Activated T-cell treated with anti-CD3 and anti-CD28 coated beads, Interleukin-2, amount 50 U/mL, for 24 hours (primary cell): ENCODE results near the gene CALML3.
"Not testable (repeated sequence)": the region's sequence is repeated elsewhere in the genome, so short reads cannot be mapped to it uniquely, and the experiment has no call there.

Source experiments
- DNase-seq: peaks from one replicate; pipeline ENCODE4 v3.0.0-alpha.2; 2020
- H3K27ac Mint-ChIP-seq: 2 replicates; pipeline ENCODE4 v1.8.0; 2020; ENCODE audit warnings: mild to moderate bottlenecking, mixed read lengths
- H3K27me3 Mint-ChIP-seq: 2 replicates; pipeline ENCODE4 v1.8.0; 2020; ENCODE audit warnings: mixed read lengths
- H3K36me3 Mint-ChIP-seq: 2 replicates; pipeline ENCODE4 v1.8.0; 2020; ENCODE audit warnings: low read depth, mixed read lengths
- H3K4me1 Mint-ChIP-seq: 2 replicates; pipeline ENCODE4 v1.8.0; 2020; ENCODE audit warnings: low read depth, mixed read lengths
- H3K4me3 Mint-ChIP-seq: 2 replicates; pipeline ENCODE4 v1.8.0; 2020; ENCODE audit warnings: mild to moderate bottlenecking, moderate library complexity, mixed read lengths
- H3K9me3 Mint-ChIP-seq: 2 replicates; pipeline ENCODE4 v1.8.0; 2020; ENCODE audit warnings: mixed read lengths

CALML3 gene

DNA sequence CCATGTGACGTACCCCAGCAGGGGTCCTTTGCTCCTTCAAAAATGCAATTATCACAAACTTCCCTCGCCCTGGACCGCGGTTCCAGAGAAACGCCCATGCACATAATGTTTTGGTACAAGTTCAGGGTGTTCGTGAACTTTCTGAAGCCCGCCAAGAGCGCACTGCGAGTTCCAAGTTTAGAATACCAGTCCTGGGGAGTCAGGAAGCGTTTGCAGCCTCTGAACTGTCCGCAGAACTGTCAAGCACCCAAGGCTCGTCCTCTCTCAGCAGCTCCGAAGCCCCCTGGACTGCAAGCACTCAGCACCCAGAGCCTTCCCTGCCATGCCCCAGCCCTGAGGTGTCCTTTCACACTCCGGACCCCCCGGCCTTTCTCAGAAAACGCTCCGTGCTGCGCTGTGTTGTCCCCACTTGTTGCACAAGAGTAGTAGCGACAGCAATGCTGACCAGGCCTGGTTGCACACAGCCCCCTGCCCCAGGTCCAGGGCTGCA lies 30.3 kb downstream of the CALML3 start:
- peak; percentile 21 for DNase-seq
- no peak overlapping the region for H3K4me3 Mint-ChIP-seq
- H3K4me1 Mint-ChIP-seq = peaks cover 42% of the 10 kb centered on the region
- H3K27ac Mint-ChIP-seq = no peak overlapping the region
- no peaks in the 10 kb centered on the region for H3K9me3 Mint-ChIP-seq
- no peaks in the 10 kb centered on the region for H3K36me3 Mint-ChIP-seq
- peaks cover 5% of the 10 kb centered on the region for H3K27me3 Mint-ChIP-seq

DNA sequence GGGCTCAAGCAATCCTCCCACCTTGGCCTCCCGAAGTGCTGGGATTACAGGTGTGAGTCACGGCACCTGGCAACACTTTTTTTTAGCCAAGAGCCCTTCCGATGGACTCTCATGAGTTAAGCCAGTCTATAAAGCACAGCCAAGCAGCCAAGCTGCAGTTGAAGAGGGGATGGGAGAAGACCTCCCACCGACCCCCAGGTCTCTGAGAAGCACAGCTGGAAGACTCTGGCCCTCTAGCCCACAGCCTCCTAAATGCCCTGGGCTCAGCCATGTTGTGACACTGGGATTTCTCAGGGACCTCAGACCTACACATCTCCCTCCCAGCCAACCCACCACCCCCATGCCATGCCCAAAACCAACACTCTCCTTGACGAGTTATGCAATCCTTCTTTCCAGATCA lies 31.1 kb downstream of the CALML3 start:
- peaks cover 39% of the 10 kb centered on the region for H3K4me1 Mint-ChIP-seq
- no peak overlapping the region for H3K27ac Mint-ChIP-seq
- H3K4me3 Mint-ChIP-seq = no peak overlapping the region
- H3K27me3 Mint-ChIP-seq = peaks cover 5% of the 10 kb centered on the region
- no peaks in the 10 kb centered on the region for H3K9me3 Mint-ChIP-seq
- DNase-seq = peak; percentile 12
- no peaks in the 10 kb centered on the region for H3K36me3 Mint-ChIP-seq

DNA sequence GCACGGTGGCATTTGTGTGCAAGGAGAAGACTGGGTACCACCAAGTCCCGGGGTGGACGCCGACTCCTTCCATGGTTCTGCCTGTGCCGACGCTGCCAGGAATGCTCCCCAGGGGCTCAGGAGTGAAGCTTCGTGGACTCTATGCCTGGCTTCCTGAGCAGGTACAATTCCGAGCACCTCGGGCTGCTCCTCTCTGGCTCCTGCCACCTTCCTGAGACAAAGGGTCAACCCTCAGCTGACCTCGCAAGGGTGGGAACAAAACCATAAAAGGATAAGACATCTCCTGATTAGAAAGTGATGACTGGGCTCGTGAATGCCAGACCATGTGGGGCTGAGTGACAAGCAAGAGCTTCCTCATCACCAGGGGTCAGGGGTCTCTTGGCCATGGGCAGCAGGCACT lies 31.8 kb downstream of the CALML3 start:
- Mint-ChIP-seq H3K27me3 (peaks cover 5% of the 10 kb centered on the region), H3K27ac (no peak overlapping the region), H3K4me3 (no peak overlapping the region), H3K4me1 (peaks cover 33% of the 10 kb centered on the region), H3K36me3 (no peaks in the 10 kb centered on the region), H3K9me3 (no peaks in the 10 kb centered on the region)
- peak; percentile 2 for DNase-seq

DNA sequence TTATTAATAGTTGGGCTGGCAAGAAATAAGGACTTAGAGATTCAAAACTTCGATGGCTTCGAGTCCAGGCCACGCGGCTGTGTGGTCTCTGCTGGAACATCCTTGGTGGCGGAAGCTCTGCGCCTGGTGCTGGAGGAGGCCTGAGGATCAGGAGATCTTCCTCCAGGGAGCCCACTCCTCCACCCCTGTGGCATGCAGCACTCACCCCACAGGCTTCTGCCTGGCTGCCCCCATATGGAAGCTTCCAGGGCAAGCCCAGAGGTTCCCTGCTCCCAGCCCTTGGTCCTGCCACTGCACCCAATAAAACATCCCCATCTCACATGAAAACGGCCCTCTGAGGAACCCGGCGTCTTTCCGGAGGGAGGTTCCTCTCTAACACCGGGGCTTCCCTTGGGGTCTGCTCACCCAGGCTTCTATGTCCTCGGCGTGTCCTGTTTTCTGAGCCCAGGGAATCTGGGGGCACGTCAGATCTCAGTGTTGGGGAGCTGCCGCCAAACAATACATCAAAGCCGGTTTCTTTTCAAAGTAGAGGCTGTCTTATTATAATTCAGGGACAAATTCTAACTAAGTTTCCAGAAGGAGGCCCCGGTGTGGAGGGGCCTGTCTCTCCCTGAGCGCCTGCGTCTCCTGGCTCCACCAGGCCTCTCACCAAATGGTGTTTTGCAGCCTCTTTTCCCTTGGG lies 32.4 kb downstream of the CALML3 start:
- peaks cover 27% of the 10 kb centered on the region for H3K4me1 Mint-ChIP-seq
- H3K4me3 Mint-ChIP-seq = no peak overlapping the region
- no peaks in the 10 kb centered on the region for H3K9me3 Mint-ChIP-seq
- no peak overlapping the region for H3K27ac Mint-ChIP-seq
- peak; percentile 18 for DNase-seq
- H3K36me3 Mint-ChIP-seq = no peaks in the 10 kb centered on the region
- H3K27me3 Mint-ChIP-seq = peaks cover 5% of the 10 kb centered on the region

DNA sequence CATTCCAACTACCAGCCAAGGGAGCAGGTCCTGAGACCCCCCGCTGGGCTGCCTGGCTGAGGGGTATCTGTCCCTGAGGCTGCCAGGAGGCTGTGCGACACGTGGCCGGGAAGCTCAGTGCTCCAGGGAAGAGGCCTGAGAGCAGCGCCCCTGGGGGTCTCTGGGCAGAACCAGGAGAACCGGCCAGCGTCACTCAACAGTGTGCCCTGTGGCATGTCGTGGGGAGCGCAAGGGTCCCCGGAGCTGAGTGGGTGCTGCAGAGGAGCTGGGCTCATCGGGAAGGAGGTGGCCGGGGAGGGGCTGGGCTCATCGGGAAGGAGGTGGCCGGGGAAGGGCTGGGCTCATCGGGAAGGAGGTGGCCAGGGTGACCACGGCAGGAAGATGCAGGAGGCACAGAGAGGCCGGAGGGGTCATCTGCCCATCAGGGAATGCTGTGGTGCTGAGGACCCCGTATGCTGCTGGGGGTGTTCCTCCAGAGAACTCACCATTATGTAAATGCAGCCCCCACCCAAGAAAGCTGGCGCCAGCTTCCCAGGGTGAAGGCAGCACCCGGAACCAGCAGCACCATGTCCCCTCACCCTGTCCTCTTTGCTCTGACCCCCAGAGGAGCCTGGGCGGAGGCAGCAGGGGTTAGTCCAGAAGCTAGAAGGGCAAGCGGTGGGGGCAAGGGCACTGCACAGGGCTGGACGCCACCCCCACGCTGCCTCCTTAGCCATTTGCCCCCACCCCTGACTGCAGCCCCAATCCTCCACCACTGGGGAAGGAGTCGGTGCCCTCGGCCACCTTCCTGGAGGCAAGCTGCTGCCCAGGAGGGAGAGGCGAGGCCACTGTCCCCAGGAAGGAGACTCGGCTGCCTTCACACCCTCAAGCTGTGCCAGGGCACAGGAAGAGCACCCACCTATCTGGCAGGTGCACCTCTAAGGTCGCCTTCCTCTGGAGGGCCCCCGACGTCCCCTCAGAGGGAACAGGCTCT lies 33.3 kb downstream of the CALML3 start:
- H3K9me3 Mint-ChIP-seq = no peaks in the 10 kb centered on the region
- H3K27ac Mint-ChIP-seq = no peak overlapping the region
- no peak for DNase-seq
- peaks cover 3% of the 10 kb centered on the region for H3K27me3 Mint-ChIP-seq
- H3K4me1 Mint-ChIP-seq = peaks cover 18% of the 10 kb centered on the region
- no peaks in the 10 kb centered on the region for H3K36me3 Mint-ChIP-seq
- H3K4me3 Mint-ChIP-seq = no peak overlapping the region

DNA sequence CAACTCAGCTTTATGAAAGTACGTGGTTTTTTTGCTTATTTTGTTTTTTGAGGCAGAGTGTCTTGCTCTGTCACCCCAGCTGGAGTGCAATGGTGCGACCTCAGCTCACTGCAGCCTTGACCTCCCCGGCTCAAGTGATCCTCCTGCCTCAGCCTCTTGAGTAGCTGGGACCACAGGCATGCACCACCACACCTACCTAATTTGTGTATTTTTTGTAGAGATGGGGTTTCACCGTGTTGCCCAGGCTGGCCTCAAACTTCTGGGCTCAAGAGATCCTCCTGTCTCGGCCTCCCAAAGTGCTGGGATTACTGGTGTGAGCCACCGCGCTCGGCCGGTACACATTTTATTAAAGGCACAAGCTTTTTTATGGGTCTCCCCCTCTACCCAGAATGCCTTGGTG lies 34.3 kb downstream of the CALML3 start:
- not testable (repeated sequence) for H3K27me3 Mint-ChIP-seq, H3K27ac Mint-ChIP-seq, H3K36me3 Mint-ChIP-seq, H3K9me3 Mint-ChIP-seq, H3K4me3 Mint-ChIP-seq, DNase-seq
- peaks cover 18% of the 10 kb centered on the region for H3K4me1 Mint-ChIP-seq

DNA sequence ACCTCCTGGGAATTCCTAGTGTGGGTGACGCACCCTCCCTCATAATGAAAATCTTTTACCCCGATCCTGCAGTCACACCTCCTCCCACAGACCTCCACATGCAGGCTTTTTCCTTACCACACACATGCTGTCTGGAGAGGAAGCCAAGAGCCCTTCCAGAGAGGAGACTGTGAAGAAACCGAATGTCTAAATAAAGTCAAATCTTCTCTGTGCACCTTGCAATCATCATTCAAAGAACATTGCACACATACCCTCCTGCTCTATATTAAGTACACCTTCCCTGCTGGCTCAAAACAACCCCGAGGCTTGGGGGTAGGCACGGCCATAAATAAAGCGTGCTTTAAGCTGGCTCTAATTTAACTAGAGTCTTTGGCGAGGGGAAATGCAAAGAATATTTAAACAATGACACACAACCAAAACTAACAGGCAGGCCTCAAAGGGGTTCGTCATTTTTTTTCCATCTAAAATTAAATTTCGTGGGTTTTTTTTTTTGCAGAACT lies 34.9 kb downstream of the CALML3 start:
- H3K27me3 Mint-ChIP-seq = no peaks in the 10 kb centered on the region
- no peaks in the 10 kb centered on the region for H3K9me3 Mint-ChIP-seq
- H3K4me1 Mint-ChIP-seq = peaks cover 18% of the 10 kb centered on the region
- H3K27ac Mint-ChIP-seq = no peak overlapping the region
- DNase-seq = no peak
- H3K4me3 Mint-ChIP-seq = no peak overlapping the region
- no peaks in the 10 kb centered on the region for H3K36me3 Mint-ChIP-seq

DNA sequence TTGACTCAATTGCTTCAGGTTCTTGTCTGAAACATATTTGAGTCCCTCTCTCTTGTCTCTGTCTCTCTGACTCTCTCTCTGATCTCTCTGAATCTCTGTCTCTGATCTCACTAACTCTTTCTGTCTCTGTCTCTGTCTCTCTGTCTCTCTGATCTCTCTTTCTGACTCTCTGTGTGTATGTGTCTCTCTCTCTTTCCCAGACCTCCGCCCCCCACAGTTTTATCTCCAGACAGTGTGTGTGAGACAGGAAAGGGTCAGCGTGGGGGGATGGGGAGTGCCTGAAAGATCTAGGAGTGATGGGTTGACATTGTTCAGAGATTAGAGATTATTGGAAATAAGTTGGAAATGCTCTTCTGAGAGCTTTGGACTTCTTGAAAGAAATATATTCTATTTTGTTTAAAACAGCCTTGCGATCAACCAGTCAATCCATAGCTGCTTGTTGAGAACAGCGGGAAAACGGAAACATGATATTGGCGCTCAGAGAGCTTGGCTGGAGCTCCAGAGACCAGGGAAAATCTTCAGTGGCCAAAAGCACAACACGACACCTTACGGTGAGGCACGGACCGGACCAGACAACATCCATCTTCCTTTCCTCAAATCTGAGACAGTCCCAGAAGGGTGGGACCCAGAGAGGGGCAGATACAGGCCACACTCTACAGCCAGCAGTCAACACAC lies 35.5 kb downstream of the CALML3 start:
- no peaks in the 10 kb centered on the region for H3K9me3 Mint-ChIP-seq
- DNase-seq = no peak
- no peak overlapping the region for H3K4me3 Mint-ChIP-seq
- H3K27me3 Mint-ChIP-seq = no peaks in the 10 kb centered on the region
- H3K36me3 Mint-ChIP-seq = no peaks in the 10 kb centered on the region
- no peak overlapping the region for H3K27ac Mint-ChIP-seq
- H3K4me1 Mint-ChIP-seq = peaks cover 24% of the 10 kb centered on the region

DNA sequence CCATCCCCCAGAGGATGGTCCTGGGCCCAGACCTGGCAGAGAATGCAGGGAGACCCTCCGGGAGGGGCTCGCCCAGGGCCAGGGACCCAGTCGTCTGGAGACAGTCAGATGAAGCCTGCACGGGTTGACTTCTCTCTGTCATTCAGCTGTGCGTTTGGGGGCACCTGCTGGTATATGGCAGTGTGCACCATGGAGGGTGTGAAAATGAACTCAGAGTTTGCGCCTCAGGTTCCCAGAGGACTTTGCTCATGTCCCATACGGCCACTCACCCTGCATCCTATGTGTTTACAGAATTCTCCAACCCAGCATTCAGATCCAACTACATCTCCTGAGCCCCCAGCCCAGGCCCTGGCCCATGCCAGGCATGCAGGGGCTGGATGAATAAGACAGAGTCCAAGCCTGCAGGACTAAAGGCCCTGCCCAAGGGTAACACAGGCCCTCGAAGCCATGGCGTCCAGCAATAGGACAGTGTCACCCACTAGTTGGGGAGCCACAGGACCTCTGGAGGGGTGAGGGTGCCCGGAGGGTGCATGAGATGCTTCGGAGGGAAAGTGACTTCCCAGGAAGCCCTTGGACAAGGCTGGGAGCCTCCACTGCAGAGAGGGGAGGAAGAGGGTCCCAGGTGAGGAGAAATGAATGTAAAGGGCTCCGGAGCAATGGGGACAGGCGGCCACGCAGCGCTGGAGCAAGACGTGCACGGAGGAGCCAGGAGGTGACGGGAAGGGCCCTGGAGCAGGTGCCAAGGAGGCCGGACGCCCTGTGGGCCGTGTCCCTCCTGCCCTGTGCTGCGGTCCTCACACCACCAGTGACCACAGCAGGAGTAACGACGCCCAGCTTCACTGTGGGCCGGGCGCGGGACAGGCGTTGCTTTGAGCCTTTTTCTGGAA lies 36.3 kb downstream of the CALML3 start:
- H3K4me1 Mint-ChIP-seq = peaks cover 32% of the 10 kb centered on the region
- no peaks in the 10 kb centered on the region for H3K9me3 Mint-ChIP-seq
- H3K27me3 Mint-ChIP-seq = no peaks in the 10 kb centered on the region
- H3K4me3 Mint-ChIP-seq = no peak overlapping the region
- no peak overlapping the region for H3K27ac Mint-ChIP-seq
- peak; percentile 22 for DNase-seq
- no peaks in the 10 kb centered on the region for H3K36me3 Mint-ChIP-seq

DNA sequence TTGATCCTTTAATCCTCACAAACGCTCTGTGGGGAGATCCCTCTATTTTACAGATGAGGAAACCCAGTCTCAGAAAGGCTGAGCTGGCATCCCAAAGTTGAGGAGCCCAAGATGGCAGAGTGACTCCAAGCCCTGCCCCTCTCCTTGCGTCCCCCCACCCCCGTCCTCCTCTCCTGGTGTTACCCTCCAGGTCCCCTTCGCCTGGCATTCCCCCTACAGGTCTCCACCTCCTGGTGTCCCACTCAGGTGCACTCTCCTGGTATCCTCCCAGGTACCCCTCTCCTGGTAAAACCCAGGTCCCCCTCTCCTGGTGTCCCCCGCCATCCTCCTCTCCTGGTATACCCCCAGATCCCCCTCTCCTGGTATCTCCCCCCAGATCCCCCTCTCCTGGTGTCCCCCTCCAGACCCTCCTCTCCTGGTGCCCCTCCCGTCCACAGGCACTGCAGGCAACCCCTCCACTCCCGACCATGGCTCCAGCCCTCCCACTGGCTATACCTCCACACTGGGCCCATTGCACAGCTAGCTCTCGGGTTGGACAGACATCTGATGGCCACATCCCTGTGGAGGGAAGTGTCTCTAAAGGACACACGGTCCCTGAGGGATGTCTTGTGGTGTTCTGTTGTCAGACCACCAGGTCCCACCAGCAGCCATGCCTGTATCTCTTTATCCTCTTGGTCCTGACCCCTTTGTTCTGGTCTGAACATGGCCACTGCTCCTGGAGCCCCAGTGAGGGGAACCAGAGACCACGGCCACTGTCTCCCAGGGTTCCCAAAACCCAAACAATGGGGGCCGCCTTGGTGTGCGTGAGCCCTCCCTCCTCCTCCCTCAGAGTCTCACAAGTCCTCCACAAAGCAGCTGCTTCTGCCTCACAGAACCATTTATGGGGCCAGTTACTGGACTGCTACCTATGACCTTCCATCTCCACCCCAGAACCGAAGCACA lies 37.2 kb downstream of the CALML3 start:
- Mint-ChIP-seq H3K36me3 (no peaks in the 10 kb centered on the region), H3K9me3 (no peaks in the 10 kb centered on the region), H3K4me3 (no peak overlapping the region), H3K27me3 (no peaks in the 10 kb centered on the region), H3K27ac (no peak overlapping the region), H3K4me1 (peaks cover 40% of the 10 kb centered on the region)
- DNase-seq = peak; percentile 23

DNA sequence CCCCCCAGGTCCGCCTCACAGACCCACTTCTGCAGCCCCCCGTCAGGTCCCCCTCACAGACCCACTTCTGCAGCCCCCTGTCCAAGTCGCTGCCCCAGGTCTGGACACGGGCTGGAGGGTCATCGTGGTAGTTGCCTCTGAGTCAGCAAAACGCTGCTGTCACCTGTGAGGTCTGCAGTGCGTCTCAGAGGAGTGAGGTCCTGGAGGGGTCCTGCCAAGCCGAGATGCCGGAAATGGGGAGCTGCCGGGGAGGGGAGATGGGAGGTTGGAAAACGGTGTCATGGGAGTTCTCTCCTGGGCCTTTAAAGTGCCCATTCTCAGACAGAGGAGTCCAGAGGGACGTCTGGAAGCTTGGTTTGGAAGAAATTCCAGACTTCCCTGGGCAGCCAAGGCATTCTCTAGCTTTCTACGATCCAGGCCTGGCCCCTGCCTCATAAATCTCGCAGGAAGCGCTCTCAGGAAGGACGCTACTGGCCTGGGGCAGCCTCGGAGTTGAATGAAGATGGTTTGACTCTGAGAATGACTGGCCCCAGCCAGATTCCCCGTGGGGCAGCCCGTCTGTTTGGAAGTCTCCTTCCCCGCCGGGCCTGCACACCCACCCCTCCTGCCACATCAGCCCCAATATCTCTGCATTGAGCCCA lies 38.7 kb downstream of the CALML3 start:
- Mint-ChIP-seq H3K4me3 (no peak overlapping the region), H3K27me3 (no peaks in the 10 kb centered on the region), H3K4me1 (peaks cover 40% of the 10 kb centered on the region), H3K36me3 (no peaks in the 10 kb centered on the region), H3K9me3 (no peaks in the 10 kb centered on the region), H3K27ac (peak overlapping the region; percentile 85)
- no peak for DNase-seq

DNA sequence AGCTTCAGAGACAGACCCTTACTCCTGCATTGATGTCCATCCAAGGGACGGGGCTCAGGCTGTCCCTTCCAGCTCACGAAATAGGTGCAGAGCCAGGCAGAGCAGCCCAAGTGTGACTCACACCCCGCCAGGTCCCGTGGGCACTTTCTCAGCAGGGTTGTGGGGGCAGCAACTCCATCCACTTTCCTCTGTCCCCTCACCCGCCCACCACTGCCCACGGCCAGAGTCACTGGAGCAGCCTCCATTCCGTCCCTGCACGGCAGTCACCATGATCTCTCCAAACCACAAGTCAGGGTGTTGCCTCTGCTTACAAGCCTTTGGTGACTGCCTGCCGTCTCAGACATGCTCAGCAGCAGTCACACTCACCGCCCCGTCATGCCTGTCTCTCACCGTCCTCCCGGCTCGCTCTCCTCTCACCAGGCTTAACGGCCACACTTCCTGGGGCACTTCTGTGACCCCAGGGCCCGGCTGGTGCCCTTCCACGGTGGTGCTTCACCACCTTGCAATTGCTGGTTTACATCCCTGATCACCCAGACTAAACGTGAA lies 39.3 kb downstream of the CALML3 start:
- no peaks in the 10 kb centered on the region for H3K36me3 Mint-ChIP-seq
- H3K9me3 Mint-ChIP-seq = no peaks in the 10 kb centered on the region
- H3K27ac Mint-ChIP-seq = peak overlapping the region; percentile 85
- H3K27me3 Mint-ChIP-seq = no peaks in the 10 kb centered on the region
- DNase-seq = peak; percentile 66
- H3K4me1 Mint-ChIP-seq = peaks cover 42% of the 10 kb centered on the region
- peak overlapping the region; percentile 57 for H3K4me3 Mint-ChIP-seq
